ENCODE data around the gene ADAMTSL1. TPM values are rescaled to one million over a fixed set of nuclear protein-coding genes. Genes with fewer than 3 reads are reported as not detected.

ADAMTSL1 gene
- total RNA-seq, 2 experiments from 2014 or later = not detected

DNA sequence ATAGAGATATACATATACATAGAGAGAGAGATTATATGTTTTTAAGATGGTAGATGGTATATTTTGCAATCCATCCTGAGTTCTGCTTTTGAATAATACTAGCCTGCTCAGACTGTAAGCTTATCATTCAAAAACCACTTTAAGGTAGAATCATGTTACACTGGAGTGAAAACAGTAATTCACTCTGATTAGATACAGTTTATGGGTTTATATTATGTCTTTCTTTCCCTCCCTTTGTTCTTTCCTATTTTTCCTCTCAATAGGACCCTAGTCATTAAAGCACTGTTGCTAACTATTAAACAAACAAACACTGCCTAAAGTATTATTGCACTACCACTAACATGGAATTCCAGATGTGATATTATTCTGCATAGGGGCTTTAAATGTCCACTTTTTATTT lies 202.0 kb downstream of the ADAMTSL1 start:
- intact Hi-C loops (cut with micrococcal nuclease) = no loop called here
- Mint-ChIP-seq H3K27ac (no peak overlapping the region), H3K9me3 (no peaks in the 10 kb centered on the region), H3K4me1 (ENCODE audit: low read depth) (no peaks in the 10 kb centered on the region), H3K4me3 (no peak overlapping the region), H3K27me3 (no peaks in the 10 kb centered on the region), H3K36me3 (ENCODE audit: low read depth) (no peaks in the 10 kb centered on the region)
- ChIA-PET POLR2A (no interaction called here), CTCF (no interaction called here)
- DNase-seq = no peak
- TF ChIP-seq, protein P1, sequence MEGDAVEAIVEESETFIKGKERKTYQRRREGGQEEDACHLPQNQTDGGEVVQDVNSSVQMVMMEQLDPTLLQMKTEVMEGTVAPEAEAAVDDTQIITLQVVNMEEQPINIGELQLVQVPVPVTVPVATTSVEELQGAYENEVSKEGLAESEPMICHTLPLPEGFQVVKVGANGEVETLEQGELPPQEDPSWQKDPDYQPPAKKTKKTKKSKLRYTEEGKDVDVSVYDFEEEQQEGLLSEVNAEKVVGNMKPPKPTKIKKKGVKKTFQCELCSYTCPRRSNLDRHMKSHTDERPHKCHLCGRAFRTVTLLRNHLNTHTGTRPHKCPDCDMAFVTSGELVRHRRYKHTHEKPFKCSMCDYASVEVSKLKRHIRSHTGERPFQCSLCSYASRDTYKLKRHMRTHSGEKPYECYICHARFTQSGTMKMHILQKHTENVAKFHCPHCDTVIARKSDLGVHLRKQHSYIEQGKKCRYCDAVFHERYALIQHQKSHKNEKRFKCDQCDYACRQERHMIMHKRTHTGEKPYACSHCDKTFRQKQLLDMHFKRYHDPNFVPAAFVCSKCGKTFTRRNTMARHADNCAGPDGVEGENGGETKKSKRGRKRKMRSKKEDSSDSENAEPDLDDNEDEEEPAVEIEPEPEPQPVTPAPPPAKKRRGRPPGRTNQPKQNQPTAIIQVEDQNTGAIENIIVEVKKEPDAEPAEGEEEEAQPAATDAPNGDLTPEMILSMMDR (IDR thresholded peaks at IDR 0.05) = no peak
- no peak for ATAC-seq

DNA sequence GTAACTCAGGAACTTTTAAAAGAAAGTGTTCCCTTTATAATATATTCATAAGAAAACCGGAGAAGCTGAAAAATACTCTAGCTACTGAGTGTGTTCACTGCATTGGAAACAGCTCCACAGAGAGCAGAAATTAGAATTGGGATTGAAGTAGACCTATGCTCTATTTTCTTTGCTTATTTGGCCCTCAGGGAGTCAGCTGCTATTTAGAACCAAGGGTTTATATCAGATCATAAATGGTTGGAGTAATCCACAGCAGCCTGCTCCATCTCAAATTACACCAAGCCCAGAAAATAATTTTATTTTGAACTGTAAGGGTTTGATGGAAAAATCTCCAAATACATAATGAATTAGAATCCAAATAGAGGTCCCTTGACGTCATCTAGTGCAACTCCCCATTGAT lies 202.6 kb downstream of the ADAMTSL1 start:
- ChIA-PET POLR2A (no interaction called here), CTCF (no interaction called here)
- Mint-ChIP-seq H3K36me3 (ENCODE audit: low read depth) (no peaks in the 10 kb centered on the region), H3K9me3 (no peaks in the 10 kb centered on the region), H3K27ac (no peak overlapping the region), H3K4me1 (ENCODE audit: low read depth) (no peaks in the 10 kb centered on the region), H3K27me3 (no peaks in the 10 kb centered on the region), H3K4me3 (no peak overlapping the region)
- ATAC-seq (no peak), DNase-seq (no peak)
- TF ChIP-seq, protein P1 (IDR thresholded peaks at IDR 0.05) = no peak
- intact Hi-C loops (cut with micrococcal nuclease) = no loop called here

DNA sequence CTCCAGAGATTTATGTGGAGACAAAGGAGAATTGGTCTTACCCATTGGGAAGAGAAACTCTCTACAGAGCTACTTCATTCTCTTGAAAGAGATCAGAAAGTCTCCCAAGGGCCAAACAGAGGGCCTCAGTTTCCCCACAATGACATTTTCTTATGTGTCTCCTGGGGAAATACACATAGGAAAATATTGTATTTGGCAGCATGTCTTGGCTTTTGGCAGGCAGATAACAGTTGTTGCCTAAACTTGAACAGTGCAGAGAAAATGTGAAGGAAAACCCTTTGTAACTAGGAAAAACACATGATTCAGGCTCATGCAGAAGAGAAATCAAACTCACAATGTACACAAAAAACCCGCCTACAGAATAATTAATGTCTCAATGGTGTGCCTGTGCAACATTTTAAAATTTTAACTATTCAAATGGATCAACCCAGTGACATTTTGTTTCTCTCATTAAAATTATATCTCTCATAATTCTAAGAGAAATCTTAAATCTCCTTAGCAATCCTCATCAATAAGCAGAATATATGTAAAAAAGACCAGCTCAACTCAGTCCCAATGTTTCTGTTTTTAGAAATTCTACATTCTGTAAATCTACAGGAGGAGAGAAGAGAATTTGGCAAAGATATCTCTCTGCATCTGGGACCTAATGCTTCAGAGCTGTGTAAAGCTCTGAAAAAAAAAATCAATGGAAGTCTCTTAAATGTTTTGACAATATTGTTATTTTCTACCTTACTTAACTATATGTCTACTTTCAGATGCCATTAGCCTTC lies 205.1 kb downstream of the ADAMTSL1 start:
- TF ChIP-seq, protein P1 (IDR thresholded peaks at IDR 0.05) = no peak
- ATAC-seq = no peak
- no peak overlapping the region for H3K4me3 Mint-ChIP-seq
- no peaks in the 10 kb centered on the region for H3K4me1 Mint-ChIP-seq (ENCODE audit: low read depth)
- H3K27me3 Mint-ChIP-seq = no peaks in the 10 kb centered on the region
- ChIA-PET CTCF (no interaction called here), POLR2A (no interaction called here)
- DNase-seq = no peak
- H3K9me3 Mint-ChIP-seq = no peaks in the 10 kb centered on the region
- H3K27ac Mint-ChIP-seq = no peak overlapping the region
- intact Hi-C loops (cut with micrococcal nuclease) = no loop called here
- no peaks in the 10 kb centered on the region for H3K36me3 Mint-ChIP-seq (ENCODE audit: low read depth)

DNA sequence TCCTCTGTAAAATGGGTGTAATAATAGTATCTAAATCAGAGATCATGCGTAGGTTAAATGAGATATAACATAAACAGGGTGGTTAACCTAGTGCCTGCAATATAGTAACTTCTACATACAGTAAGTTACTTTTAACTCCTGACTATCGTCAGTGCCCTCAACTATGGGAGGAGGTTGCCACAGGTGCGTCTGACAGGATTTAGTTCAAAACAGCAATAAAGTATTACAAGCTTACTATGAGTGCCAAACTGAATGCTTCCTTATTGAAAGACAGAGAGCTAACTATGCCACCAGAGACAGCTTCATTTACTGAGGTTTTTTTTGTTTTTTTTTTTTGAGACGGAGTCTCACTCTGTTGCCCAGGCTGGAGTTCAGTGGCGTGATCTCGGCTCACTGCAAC lies 209.0 kb downstream of the ADAMTSL1 start:
- DNase-seq (no peak), ATAC-seq (no peak)
- no peaks in the 10 kb centered on the region for H3K4me1 Mint-ChIP-seq (ENCODE audit: low read depth)
- TF ChIP-seq, protein P1 (IDR thresholded peaks at IDR 0.05) = no peak
- no peaks in the 10 kb centered on the region for H3K27me3 Mint-ChIP-seq
- CTCF ChIA-PET = no interaction called here
- intact Hi-C loops (cut with micrococcal nuclease) = no loop called here
- no peaks in the 10 kb centered on the region for H3K9me3 Mint-ChIP-seq
- H3K27ac Mint-ChIP-seq = no peak overlapping the region
- H3K4me3 Mint-ChIP-seq = no peak overlapping the region
- POLR2A ChIA-PET = no interaction called here
- H3K36me3 Mint-ChIP-seq (ENCODE audit: low read depth) = no peaks in the 10 kb centered on the region

DNA sequence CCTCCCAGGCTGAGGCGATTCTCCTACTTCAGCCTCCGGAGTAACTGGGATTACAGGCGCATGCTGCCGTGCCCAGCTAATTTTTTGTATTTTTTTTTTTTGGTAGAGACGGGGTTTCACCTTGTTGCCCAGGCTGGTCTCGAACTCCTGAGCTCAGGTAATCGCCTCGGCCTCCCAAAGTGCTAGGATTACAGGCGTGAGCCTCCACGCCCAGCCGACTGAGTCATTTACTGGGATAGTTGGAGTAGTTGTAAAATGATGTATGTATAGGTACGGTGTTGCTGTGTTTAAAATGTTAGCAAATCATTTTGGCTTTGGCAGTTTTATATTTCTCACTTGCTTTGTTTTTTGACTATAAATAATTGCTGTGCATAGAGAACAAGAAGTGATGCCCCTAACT lies 209.4 kb downstream of the ADAMTSL1 start:
- Mint-ChIP-seq H3K27ac (no peak overlapping the region), H3K9me3 (no peaks in the 10 kb centered on the region), H3K36me3 (ENCODE audit: low read depth) (no peaks in the 10 kb centered on the region), H3K4me3 (no peak overlapping the region), H3K4me1 (ENCODE audit: low read depth) (no peaks in the 10 kb centered on the region), H3K27me3 (no peaks in the 10 kb centered on the region)
- TF ChIP-seq, protein P1 (IDR thresholded peaks at IDR 0.05) = no peak
- intact Hi-C loops (cut with micrococcal nuclease) = no loop called here
- DNase-seq (no peak), ATAC-seq (no peak)
- CTCF ChIA-PET = no interaction called here
- POLR2A ChIA-PET = no interaction called here
